GM10248 (cell line): ENCODE measurements around the gene ADISSP.

Experiments used
- CTCF ChIA-PET: fragments of 300-600 bp; sonication (Branson Sonifier 250); formaldehyde crosslinking; extraction: SDS; loops from one replicate; lab custom pipeline; 2021; ENCODE audit warnings: antibody characterized with exemption; lab: Yijun Ruan, JAX
- POLR2A ChIA-PET: fragments of 350-650 bp; sonication (Branson Sonifier 250); formaldehyde crosslinking; extraction: SDS; loops from one replicate; lab custom pipeline; 2020; ENCODE audit warnings: antibody characterized with exemption; lab: Yijun Ruan, JAX
- DNase-seq: peaks from one replicate; pipeline ENCODE4 v3.0.0; 2012; ENCODE audit errors: extremely low spot score
- TF ChIP-seq, protein P1 (sequence below): IDR thresholded peaks from 2 replicates; pipeline ENCODE4 v1.5.1; 2012; ENCODE audit warnings: mild to moderate bottlenecking, low read depth; ENCODE audit errors: extremely low read depth, missing control alignments, control extremely low read depth

The ADISSP gene

GRCh38 chr20:3771552-3772058 lies 4.1 kb upstream of the ADISSP start:
- POLR2A ChIA-PET, result no interaction called here
- CTCF ChIA-PET, result interaction anchor here (0.9 to 1.1 kb wide), 2 partner anchors 10 to 14 kb away, joined by 3 to 4 read pairs; partner anchors contain the start of genes CENPB and SPEF1
- DNase-seq, result no peak
- TF ChIP-seq, protein P1, sequence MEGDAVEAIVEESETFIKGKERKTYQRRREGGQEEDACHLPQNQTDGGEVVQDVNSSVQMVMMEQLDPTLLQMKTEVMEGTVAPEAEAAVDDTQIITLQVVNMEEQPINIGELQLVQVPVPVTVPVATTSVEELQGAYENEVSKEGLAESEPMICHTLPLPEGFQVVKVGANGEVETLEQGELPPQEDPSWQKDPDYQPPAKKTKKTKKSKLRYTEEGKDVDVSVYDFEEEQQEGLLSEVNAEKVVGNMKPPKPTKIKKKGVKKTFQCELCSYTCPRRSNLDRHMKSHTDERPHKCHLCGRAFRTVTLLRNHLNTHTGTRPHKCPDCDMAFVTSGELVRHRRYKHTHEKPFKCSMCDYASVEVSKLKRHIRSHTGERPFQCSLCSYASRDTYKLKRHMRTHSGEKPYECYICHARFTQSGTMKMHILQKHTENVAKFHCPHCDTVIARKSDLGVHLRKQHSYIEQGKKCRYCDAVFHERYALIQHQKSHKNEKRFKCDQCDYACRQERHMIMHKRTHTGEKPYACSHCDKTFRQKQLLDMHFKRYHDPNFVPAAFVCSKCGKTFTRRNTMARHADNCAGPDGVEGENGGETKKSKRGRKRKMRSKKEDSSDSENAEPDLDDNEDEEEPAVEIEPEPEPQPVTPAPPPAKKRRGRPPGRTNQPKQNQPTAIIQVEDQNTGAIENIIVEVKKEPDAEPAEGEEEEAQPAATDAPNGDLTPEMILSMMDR, result no peak

- ChIA-PET POLR2A (interaction anchor here (1.4 kb wide), 1 partner anchor 13 kb away, joined by 4 read pairs; no protein-coding TSS in a partner anchor), CTCF (interaction anchor here (0.7 to 8.0 kb wide), 18 partner anchors 9 to 303 kb away, joined by 3 to 60 read pairs (median 5); partner anchors contain the start of genes CENPB and SPEF1)
- peak; percentile 79 for DNase-seq
- TF ChIP-seq, protein P1, result peak; percentile 46
Observed at GRCh38 chr20:3768342-3769130, 983 bp upstream of the ADISSP start.

GRCh38 chr20:3767110-3767426 lies 485 bp downstream of the ADISSP start:
- CTCF ChIA-PET, result interaction anchor here (0.9 to 8.0 kb wide), 9 partner anchors 11 to 401 kb away, joined by 3 to 60 read pairs (median 12); partner anchors contain the start of genes AP5S1, CENPB and SPEF1
- TF ChIP-seq, protein P1, result no peak
- DNase-seq, result no peak
- POLR2A ChIA-PET, result interaction anchor here (1.0 to 1.4 kb wide), 2 partner anchors 12 to 15 kb away, joined by 4 to 6 read pairs; partner anchors contain the start of gene SPEF1

DNA sequence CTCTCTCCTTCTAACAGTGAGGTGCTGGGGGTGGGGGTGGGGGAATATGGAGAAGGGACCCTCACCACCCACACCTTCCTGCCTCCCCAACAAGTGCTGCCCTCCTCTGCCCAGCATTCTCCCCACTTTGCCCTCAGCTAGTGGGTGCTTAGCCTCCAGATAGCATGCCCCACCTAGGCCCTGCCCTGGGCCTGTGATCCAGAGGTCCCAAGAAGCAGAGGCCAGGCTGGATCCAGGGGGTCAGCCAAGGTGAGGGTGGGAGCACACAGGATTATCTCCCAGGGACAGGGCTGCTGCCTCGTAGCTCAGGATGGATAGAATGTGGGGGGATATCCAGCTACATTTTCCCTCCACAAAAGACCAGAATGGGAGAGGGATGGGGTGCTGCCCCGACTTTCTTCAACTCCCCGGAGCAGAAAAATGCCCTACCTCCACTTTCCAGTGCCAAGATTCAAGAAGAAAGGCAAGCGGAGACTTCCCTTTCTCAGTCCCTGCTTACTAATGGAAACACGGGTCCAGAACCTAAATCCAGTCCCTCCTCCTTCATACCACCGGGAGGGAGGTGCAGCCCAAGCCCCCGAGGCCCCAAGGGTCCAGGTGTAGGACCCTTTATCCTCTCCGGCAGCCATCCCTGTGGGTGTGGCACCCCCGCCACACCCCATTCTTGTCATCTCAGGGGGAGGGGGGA lies 987 bp downstream of the ADISSP start:
- DNase-seq, result no peak
- ChIA-PET CTCF (interaction anchor here (0.9 to 8.0 kb wide), 10 partner anchors 11 to 402 kb away, joined by 3 to 60 read pairs (median 8); partner anchors contain the start of genes AP5S1, CENPB and SPEF1), POLR2A (no interaction called here)
- TF ChIP-seq, protein P1, result no peak

- ChIA-PET POLR2A (no interaction called here), CTCF (interaction anchor here (0.6 to 8.0 kb wide), 11 partner anchors 10 to 320 kb away, joined by 3 to 60 read pairs (median 4); partner anchors contain the start of genes AP5S1, CENPB and SPEF1)
- TF ChIP-seq, protein P1, result no peak
- no peak for DNase-seq
Observed at GRCh38 chr20:3765171-3765882, 2.2 kb downstream of the ADISSP start.

GRCh38 chr20:3764659-3765058 lies 2.9 kb downstream of the ADISSP start:
- no peak for DNase-seq
- POLR2A ChIA-PET, result no interaction called here
- TF ChIP-seq, protein P1, result no peak
- CTCF ChIA-PET, result interaction anchor here (0.8 to 8.0 kb wide), 6 partner anchors 9 to 309 kb away, joined by 3 to 60 read pairs (median 6); partner anchors contain the start of genes AP5S1 and CENPB
